Jurkat, Clone E6-1 (cell line): Measurements from ENCODE around the gene NBPF12. TPM values are rescaled to one million over a fixed set of nuclear protein-coding genes. Genes with fewer than 3 reads are reported as not detected.
"Not testable (repeated sequence)": the region's sequence is repeated elsewhere in the genome, so short reads cannot be mapped to it uniquely, and the experiment has no call there.

Source experiments
- DNase-seq: peaks from one replicate; pipeline ENCODE4 v3.0.0-alpha.2; 2011; ENCODE audit warnings: low read depth, low spot score
- H3K4me3 ChIP-seq: 2 replicates; pipeline ENCODE4 v1.5.1; 2011; ENCODE audit warnings: mild to moderate bottlenecking, low read length, control low read depth, moderate library complexity
- polyA plus RNA-seq: library from polyadenylated mRNA; unstranded; fragments of >200 nt; gene quantifications from one replicate; pipeline ENCODE4 v1.2.1, GENCODE V29; 2012; ENCODE audit warnings: missing spikeins; ENCODE audit not compliant: insufficient read length, insufficient read depth

The NBPF12 gene
- polyA plus RNA-seq, result 8.4 TPM

DNA sequence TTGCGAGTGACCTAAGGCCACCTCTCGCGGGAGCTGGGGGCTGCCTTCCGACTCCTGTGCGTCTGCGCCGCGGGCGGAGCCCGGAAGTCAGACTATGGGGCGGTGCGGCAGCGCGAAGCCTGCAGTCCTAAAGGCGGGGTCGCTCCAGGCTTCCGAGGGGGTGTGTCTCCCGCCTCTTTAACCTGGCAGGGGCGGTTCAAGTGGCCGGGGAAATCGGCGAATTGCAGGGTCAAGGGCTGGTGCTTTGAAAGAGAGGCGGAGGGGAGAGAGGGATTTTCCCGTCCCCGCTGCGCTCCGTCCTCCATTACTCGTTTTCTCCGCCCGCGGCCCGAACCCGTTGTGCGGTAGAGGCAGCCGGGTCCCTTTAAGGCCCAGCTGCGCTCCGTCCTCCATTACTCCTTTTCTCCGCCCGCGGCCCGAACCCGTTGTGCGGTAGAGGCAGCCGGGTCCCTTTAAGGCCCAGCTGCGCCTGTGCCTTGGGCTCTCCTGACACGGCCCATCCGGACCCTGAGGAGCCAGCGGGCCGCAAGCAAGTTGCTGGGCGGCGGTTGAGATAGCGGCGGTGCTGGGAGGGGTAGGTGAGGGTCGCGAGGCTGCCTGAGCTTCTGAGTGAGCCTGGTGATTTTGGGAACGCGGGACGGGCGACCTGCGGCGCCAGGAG is at the start of gene NBPF12:
Gene NBPF12, plus strand, starts transcription at position 83 of the 661 bp plus-strand sequence. CDS start 21,820 bp downstream, outside the sequence.
- peak; percentile 76 for DNase-seq
- H3K4me3 ChIP-seq, result peak within 1 kb of the TSS; percentile 62

DNA sequence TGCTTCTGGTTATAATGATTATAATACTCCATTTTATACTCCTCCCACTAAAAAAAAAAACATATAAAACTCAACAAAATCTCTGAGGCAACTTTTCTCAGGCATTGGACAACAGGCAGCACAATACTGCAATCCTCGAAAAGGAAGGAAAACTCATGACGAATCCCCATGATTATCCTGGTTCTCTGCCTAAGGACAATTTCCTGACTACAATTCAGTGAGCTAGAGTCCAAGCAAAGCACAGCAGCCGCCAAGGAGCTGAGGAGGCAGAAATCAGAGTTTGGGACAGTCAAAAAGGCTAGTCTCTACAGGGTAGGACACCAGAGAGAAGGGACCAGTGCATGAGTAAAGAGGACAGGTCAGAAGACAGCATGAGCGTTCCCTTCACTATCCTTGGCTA is 46.8 kb upstream of the NBPF12 start:
- not testable (repeated sequence) for H3K4me3 ChIP-seq, DNase-seq

GRCh38 chr1:146892331-146892730 is 45.8 kb upstream of the NBPF12 start:
- DNase-seq, H3K4me3 ChIP-seq: not testable (repeated sequence)

DNA sequence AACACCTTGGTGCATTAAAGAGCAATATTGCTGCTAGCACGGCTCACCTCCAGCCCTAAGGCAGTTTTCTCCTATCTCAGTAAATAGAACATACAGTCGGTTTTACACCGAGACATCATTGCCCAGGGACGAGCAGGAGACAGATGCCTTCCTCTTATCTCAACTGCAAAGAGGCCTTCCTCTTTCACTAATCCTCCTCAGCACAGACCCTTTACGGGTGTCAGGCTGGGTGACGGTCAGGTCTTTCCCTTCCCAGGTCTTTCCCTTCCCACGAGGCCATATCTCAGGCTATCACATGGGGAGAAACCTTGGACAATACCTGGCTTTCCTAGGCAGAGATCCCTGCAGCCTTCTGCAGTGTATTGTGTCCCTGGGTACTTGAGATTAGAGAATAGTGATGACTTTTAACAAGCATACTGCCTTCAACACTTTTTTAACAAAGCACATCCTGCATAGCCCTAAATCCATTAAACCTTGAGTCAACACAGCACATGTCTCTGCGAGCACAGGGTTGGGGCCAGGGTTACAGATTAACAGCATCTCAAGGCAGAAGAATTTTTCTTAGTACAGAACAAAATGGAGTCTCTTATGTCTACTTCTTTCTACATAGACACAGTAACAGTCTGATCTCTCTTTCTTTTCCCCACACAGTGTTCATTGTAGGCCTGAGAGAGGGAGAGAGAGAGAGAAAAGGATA is 30.4 kb upstream of the NBPF12 start:
- not testable (repeated sequence) for H3K4me3 ChIP-seq, DNase-seq

- H3K4me3 ChIP-seq, DNase-seq: not testable (repeated sequence)
These were observed 25.1 kb upstream of the NBPF12 start for GRCh38 chr1:146912975-146913374.

DNA sequence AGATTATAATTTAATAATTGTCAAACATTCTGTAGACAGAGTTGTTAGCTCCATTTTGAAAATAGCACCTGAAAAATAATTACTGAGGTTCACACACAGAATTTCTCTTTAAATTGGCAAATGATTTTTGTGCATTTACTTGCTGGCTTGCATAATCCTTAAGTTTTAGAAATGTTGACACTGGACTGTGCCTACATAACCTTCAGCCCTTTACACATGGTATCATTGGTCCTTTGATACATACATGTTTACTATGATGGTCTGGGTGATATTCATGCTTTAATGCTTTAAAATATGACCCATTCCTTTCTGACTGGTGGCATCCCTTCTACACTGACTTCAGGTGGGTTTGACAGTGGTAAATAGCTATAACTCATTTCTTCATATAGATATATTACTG is 17.3 kb upstream of the NBPF12 start:
- H3K4me3 ChIP-seq, DNase-seq: not testable (repeated sequence)

DNA sequence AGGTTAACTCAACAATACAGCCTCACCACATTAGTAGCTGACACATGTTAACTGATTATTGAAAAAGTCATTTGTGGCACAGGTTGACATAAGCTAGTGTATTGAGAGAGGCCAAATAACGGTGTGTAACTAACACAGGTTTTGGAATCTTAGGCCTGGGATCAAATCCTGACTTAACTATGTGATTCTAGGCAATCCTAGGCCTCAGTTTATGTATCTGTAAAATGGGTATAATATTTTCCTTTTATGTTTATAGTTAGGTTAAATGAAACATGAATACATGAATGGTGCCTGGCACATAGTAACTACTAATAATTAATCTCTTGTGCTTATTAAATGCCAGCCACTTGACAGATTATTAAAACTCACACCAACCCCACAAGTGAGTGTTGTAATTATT is 15.5 kb upstream of the NBPF12 start:
- DNase-seq, H3K4me3 ChIP-seq: not testable (repeated sequence)

DNA sequence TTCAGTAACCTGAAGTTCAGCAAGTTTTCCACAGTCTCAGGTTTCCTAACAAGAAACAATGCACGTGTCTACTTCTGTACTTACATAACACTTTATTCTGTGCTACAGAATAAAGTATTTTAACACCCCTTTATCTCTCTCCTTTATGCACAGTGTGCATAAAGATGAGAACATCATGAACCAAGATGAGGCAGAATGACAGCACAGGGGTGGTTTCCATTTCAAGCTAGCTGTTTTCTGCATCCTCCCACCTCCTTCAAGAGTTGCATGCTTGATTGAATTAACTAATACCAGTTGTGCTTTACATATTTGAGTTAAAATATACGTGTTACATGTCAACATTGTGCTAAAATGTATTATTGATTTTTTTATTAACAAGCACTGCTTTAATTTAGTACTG is 14.0 kb upstream of the NBPF12 start:
- not testable (repeated sequence) for H3K4me3 ChIP-seq, DNase-seq

GRCh38 chr1:146926413-146926812 is 11.7 kb upstream of the NBPF12 start:
- H3K4me3 ChIP-seq, DNase-seq: not testable (repeated sequence)

- DNase-seq, H3K4me3 ChIP-seq: not testable (repeated sequence)
These were observed 7.9 kb upstream of the NBPF12 start for GRCh38 chr1:146930225-146930624.

DNA sequence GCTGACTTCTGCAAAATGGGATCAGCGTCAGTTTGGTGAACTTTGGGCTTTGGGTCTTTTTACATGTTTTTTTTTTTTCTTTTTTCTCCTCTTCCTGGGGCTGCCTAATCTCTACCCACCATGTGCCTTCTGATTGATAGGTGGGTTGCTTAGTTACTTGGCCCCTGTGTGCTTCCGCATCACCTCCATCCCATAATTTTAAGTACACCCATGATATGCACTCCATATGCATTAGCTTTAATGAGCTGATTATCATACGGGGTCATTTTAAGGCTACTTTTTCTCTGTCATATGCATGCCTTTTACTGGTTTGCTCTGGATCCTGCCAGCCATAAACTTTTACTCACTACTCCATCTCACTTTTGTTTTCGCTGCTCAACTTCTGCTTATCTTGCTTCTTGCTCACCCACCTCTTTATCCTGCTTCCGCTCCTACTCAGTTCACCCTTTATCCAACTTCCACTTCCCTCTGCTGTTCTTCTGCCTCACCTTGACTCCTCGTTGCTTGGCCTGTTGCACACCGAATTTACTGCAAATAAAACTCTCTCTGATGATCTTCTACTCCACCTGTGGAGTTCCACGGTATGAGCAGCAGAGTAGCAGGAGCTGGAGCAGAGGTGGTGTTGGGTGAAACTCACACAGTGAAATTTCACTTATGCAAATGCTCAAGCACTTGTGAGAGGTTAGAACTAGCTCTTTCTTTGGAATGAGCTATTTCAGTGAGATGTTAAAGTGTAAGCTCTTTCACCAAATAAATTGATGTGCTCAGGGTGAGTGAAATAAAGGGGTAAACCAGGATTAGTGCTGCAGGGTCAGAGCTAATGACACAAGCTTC is 3.5 kb upstream of the NBPF12 start:
- H3K4me3 ChIP-seq, DNase-seq: not testable (repeated sequence)

DNA sequence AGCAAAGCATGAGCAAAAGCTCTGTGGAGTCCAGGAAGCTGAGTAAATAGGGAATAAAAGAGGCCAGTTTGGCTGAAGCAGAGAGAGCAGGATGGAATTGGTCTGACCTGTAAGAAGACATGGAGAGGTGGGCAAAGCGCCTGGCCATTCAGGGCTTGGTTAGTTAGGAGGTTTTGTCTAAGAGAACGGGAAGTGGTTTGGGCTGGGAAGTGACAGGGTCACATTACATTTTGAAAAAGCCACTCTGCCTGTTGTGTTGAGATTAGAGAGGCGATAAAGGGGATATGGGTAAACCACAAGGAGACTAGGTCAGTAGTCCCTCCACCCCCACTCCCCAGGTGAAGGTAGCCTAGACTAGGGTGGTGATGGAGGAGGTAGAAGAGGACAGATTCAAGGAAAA is 662 bp upstream of the NBPF12 start:
- DNase-seq, H3K4me3 ChIP-seq: not testable (repeated sequence)

DNA sequence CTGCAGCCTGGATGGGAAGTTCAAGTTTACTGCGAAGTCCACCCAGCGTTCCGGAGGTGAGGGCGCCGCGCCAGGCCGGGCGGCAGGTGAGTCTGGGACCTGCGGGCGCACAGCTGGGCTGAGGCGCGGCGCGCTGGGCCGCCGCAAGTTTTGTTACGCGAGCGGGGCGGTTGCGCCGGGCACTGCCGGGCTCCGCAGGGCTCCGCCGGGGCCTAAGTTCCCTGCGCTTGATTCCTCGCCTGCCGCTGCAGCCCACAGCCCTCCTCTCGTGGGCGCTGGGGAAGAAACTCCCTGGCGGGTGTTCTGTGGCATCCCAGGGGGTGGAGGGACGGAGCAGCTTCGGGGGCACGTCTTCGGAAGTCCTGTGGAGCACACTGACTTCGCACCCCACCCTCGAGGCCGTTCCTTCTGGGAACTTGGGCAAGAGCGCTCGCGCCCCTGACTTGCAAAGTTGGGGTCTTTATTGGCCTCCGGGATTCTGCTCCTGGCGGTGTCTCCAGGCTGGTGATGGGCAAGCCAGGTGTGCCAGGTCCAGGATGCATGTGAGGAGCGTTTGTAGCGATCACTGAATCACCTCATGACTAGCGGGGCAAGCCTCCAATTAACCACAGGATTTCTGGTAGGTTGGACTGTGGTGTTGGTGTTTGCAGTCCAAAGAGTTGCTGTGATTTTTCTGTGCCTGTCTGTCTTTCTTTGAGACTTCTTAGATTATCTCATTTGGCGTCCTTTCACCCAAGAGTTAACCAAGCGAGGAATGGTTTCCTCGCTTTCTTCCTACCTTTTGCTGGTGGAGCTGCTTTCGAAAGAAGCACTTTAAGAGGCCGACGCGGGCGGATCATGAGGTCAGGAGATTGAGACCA is 1.0 kb downstream of the NBPF12 start:
- peak overlapping the region; percentile 62 for H3K4me3 ChIP-seq
- peak; percentile 4 for DNase-seq

- not testable (repeated sequence) for DNase-seq, H3K4me3 ChIP-seq
These were observed 2.2 kb downstream of the NBPF12 start for GRCh38 chr1:146940293-146940692.

- not testable (repeated sequence) for DNase-seq, H3K4me3 ChIP-seq
These were observed 5.3 kb downstream of the NBPF12 start for GRCh38 chr1:146943342-146943886.

DNA sequence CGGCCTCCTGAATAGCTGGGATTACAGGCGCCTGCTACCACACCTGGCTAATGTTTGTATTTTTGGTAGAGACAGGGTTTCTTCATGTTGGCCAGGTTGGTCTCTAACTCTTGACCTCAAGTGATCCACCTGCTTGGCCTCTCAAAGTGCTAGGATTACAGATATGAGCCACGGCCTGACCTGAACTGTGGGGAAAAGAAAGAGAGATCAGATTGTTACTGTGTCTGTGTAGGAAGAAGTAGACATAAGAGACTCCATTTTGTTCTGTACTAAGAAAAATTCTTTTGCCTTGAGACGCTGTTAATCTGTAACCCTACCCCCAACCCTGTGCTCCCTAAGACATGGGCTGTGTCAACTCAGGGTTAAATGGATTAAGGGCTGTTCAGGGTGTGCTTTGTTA is 10.0 kb downstream of the NBPF12 start:
- not testable (repeated sequence) for DNase-seq, H3K4me3 ChIP-seq

DNA sequence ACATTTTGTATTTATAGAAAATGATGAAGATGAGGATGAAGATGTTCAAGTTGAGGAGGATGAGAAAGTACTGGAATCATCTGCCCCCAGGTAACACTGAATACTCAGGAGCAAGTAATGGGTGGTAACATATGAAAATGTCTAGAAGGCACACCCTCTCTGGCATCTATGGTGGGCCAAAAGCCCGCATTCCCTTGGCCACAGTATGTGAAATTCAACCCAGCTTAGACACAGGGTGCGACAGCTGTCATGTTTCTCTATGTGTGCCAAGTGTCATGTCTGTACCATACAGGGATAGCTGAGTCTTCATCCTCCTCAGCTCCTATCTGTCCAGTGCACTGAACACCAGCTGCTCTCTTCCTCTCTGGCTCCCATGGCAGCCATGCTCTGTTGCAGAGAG is 26.2 kb downstream of the NBPF12 start:
- H3K4me3 ChIP-seq, DNase-seq: not testable (repeated sequence)

- not testable (repeated sequence) for DNase-seq, H3K4me3 ChIP-seq
These were observed 28.2 kb downstream of the NBPF12 start for GRCh38 chr1:146966351-146966750.
